HG03558 (cell line): Measurements from ENCODE around the gene GART.

Source experiments
- ATAC-seq: cut with Tn5 transposase; IDR thresholded peaks from one replicate; pipeline ENCODE4 v1.9.1; 2021; ENCODE audit warnings: moderate number of reproducible peaks; ENCODE audit not compliant: unreplicated experiment; ENCODE audit errors: extremely low read depth

Gene GART

DNA sequence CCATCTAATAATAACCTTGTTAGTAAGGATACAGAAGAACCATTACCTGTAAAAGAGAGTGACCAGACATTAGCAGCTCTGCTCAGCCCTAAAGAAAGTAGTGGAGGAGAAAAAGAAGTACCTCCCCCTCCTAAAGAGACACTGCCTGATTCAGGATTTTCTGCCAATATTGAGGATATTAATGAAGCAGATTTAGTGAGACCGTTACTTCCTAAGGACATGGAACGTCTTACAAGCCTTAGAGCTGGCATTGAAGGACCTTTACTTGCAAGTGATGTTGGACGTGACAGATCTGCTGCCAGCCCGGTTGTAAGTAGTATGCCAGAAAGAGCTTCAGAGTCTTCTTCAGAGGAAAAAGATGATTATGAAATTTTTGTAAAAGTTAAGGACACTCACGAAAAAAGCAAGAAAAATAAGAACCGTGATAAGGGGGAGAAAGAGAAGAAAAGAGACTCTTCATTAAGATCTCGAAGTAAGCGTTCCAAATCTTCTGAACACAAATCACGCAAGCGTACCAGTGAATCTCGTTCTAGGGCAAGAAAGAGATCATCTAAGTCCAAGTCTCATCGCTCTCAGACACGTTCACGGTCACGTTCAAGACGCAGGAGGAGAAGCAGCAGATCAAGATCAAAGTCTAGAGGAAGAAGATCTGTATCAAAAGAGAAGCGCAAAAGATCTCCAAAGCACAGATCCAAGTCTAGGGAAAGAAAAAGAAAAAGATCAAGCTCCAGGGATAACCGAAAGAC lies 12.5 kb upstream of the GART start:
- no peak for ATAC-seq

DNA sequence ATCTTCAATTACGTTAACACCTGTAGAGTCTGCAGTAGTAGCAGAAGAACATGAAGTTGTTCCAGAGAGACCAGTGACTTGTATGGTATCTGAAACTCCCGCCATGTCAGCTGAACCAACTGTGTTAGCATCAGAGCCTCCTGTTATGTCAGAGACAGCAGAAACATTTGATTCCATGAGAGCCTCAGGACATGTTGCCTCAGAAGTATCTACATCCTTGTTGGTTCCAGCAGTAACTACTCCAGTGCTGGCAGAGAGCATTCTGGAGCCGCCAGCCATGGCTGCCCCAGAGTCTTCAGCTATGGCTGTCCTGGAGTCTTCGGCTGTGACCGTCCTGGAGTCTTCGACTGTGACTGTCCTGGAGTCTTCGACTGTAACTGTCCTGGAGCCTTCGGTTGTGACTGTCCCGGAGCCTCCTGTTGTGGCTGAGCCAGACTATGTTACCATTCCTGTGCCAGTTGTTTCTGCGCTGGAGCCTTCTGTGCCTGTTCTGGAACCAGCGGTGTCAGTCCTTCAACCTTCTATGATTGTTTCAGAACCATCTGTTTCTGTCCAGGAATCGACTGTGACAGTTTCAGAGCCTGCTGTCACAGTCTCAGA lies 11.2 kb upstream of the GART start:
- no peak for ATAC-seq

DNA sequence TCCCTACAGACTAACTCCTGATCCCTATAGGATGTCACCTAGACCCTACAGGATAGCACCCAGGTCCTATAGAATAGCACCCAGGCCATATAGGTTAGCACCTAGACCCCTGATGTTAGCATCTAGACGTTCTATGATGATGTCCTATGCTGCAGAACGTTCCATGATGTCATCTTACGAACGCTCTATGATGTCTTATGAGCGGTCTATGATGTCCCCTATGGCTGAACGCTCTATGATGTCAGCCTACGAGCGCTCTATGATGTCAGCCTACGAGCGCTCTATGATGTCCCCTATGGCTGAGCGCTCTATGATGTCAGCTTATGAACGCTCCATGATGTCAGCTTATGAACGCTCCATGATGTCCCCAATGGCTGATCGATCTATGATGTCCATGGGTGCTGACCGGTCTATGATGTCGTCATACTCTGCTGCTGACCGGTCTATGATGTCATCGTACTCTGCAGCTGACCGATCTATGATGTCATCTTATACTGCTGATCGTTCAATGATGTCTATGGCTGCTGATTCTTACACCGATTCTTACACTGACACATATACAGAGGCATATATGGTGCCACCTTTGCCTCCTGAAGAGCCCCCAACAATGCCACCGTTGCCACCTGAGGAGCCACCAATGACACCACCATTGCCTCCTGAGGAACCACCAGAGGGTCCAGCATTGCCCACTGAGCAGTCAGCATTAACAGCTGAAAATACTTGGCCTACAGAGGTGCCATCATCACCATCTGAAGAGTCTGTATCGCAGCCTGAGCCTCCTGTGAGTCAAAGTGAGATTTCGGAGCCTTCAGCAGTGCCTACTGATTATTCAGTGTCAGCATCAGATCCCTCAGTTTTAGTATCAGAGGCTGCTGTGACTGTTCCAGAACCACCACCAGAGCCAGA lies 10.4 kb upstream of the GART start:
- ATAC-seq: no peak

DNA sequence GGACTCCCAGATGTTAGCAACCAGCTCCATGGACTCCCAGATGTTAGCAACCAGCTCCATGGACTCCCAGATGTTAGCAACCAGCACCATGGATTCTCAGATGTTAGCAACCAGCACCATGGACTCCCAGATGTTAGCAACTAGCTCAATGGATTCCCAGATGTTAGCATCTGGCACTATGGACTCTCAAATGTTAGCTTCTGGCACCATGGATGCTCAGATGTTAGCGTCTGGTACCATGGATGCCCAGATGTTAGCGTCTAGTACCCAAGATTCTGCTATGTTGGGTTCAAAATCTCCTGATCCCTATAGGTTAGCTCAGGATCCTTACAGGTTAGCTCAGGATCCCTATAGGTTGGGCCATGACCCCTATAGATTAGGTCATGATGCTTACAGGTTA lies 9.7 kb upstream of the GART start:
- ATAC-seq: no peak

DNA sequence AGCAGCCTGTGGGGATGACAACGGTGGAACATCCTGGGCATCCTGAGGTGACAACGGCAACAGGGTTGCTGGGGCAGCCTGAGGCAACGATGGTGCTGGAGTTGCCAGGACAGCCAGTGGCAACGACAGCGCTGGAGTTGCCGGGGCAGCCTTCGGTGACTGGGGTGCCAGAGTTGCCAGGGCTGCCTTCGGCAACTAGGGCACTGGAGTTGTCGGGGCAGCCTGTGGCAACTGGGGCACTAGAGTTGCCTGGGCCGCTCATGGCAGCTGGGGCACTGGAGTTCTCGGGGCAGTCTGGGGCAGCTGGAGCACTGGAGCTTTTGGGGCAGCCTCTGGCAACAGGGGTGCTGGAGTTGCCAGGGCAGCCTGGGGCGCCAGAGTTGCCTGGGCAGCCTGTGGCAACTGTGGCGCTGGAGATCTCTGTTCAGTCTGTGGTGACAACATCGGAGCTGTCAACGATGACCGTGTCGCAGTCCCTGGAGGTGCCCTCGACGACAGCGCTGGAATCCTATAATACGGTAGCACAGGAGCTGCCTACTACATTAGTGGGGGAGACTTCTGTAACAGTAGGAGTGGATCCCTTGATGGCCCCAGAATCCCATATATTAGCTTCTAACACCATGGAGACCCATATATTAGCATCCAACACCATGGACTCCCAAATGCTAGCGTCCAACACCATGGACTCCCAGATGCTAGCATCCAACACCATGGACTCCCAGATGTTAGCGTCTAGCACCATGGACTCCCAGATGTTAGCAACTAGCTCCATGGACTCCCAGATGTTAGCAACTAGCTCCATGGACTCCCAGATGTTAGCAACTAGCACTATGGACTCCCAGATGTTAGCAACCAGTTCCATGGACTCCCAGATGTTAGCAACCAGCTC lies 9.1 kb upstream of the GART start:
- ATAC-seq: no peak

DNA sequence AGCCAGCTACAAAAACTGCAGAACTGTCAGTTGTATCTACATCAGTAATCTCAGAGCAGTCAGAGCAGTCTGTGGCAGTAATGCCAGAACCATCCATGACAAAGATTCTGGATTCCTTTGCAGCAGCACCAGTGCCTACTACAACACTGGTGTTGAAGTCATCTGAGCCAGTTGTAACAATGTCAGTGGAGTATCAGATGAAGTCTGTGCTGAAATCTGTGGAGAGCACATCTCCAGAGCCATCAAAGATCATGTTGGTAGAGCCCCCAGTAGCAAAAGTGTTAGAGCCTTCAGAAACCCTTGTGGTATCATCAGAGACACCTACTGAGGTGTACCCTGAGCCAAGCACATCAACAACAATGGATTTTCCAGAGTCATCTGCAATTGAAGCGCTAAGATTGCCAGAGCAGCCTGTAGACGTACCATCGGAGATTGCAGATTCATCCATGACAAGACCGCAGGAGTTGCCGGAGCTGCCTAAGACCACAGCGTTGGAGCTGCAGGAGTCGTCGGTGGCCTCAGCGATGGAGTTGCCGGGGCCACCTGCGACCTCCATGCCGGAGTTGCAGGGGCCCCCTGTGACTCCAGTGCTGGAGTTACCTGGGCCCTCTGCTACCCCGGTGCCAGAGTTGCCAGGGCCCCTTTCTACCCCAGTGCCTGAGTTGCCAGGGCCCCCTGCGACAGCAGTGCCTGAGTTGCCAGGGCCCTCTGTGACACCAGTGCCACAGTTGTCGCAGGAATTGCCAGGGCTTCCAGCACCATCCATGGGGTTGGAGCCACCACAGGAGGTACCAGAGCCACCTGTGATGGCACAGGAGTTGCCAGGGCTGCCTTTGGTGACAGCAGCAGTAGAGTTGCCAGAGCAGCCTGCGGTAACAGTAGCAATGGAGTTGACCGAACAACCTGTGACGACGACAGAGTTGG lies 8.2 kb upstream of the GART start:
- no peak for ATAC-seq

DNA sequence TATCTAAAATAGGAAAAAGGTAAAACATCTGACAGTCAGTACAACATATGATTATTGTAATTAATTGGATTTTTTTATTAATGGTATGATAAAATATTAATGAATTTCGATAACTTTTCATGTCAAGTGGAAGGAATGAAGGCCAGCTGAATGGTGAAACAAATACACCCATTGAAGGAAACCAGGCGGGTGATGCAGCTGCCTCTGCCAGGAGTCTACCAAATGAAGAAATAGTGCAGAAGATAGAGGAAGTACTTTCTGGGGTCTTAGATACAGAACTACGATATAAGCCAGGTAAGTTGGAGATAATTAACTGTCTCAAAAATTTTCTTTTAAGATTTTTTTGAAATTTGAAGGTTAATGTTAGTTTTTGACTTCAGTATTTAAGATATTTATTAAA lies 4.2 kb upstream of the GART start:
- no peak for ATAC-seq

DNA sequence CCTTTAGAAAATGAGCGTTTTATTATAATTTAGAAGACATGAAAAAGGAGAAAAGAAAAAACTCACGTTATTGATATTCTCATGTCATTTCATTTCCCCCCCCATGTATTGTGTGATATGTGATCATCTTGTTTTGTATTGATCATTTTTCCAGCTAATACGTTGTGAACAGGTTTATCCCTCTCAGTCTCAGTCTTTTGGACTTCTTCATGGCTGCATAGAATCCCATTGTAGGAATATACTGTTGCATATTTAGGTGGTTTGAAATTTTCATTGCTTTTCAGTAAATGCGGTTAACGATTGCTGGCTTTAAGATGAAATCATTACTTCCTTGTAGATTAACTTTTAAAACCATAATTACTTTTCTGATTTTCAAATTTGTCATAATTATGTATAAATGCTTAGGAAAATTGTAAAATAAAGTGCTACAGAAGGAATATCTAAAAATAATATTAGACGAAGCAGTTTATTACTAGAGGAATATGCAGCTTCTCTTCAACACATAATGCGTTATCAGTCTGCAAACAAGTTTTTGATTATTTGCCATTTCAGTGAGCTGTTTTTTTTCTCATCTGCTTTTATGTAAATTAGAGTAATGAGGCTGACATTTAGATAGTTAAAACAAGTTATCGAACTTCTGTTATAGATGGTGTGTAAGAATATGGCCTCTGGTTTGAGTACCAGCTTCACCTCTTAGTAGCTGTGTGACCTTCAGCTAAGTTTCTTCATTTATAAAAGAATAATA lies 2.7 kb upstream of the GART start:
- ATAC-seq: no peak

DNA sequence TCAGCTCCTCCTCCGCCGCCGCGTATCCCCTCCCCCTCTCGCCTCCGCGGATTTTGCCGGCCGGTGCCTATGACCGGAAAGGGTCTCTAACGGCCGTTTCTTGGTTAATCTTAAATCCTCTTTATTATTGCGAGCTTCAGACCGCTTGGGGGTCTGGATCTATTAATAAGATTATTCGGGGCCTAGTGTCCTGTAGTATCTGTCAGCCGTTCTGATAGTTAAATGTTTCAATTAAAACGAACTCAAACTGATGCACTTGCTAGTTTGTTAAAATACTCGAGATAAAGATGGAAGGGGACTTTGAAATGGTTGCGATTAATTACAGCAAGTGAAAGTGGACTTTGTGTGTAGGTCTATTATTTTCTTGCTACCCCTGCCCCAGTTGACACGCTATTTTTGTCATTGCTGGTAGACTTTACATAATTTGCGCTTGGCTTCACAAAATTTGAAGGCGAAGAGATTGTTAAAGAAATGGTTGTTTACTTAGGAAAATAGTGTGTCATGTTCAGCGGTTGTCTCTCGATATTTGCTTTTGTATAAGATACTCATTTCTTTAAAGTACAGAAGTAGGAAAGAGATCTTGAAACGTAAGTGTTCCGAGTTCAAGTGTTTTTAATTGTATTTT lies 1.7 kb upstream of the GART start:
- ATAC-seq: no peak

DNA sequence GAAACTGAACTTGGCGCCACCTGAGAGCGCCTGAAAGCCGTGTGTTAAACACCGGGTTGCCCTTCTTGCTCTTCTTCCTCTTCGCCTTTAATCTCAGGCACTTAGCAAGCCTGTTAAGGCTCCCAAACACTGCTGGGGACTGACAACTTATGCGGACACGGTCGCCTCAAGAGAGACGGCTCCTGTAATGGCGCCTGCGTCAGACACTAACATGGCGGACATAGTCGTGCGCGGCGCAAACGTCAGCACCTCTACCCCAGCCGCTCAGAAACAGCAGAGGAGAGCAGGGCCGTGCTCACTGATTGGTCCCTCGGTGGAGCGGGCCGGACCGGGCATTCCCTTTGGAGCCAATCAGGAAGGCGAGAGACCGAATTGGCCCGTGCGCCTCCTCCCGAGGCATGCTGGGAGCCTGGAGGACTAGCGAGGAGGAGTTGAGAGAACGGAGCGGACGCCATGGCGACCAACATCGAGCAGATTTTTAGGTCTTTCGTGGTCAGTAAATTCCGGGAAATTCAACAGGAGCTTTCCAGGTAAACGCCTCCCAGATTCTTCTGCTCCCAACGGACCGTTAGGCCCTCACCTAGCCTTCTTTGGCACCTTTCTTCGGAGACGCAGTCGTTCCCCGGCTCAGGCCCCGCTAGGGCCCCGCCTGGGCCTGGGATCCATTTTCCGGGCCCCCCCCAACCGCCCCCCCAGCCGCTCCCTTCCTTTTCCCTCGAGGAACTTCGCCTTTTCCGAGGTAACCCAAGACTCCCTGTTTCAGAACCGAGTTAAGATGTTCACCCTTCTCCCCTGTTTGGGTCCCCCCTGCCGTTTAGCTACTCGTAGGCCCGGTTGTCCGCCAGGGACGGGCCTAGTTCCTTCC lies 955 bp upstream of the GART start, which contains the start of gene SON:
Gene SON, plus strand, starts transcription at position 399 of the 865 bp plus-strand sequence. Its CDS starts 55 bp downstream, at position 454.
- ATAC-seq: peak; percentile 75

DNA sequence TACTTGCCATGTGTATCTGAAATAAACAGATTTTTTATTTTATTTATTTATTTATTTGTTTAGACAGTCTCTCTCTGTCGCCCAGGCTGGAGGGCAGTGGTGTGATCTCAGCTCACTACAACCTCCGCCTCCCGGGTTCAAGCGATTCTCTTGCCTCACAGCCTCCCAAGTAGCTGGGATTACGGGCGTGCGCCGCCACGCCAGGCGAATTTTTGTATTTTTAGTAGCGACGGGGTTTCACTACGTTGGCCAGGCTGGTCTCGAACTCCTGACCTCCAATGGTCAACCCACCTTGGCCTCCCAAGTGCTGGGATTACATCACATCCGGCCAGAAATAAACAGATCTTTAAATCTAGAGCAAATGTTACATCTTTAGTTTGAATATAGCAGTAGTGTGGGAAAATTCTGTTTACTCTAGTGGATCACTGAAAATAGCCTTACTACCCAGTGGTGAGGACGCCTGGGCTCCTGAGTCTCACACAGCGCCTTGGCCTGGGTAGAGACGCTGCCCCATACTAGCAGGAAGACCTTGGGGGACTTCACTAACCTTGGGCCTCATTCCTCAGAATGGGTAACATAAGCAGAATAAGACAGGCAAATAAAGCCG lies 709 bp downstream of the GART start:
- no peak for ATAC-seq

DNA sequence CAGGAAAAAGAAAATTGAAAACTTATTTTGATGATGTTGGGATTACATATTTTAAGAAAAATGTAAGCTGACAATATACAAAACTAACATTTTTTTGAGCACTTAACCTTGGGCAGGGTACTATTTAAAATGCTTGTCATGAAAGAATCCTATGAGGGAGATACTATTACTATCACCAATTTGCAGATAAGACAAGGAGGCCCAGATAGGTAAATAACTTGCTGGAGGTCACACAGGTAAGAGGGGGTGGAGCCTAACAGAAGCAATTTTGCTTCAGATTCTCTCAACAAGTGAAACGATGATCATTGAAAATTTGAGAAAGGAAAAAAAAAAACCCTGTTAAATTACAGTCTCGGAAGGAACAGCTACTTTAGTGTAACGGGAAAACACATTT lies 1.2 kb downstream of the GART start:
- no peak for ATAC-seq

DNA sequence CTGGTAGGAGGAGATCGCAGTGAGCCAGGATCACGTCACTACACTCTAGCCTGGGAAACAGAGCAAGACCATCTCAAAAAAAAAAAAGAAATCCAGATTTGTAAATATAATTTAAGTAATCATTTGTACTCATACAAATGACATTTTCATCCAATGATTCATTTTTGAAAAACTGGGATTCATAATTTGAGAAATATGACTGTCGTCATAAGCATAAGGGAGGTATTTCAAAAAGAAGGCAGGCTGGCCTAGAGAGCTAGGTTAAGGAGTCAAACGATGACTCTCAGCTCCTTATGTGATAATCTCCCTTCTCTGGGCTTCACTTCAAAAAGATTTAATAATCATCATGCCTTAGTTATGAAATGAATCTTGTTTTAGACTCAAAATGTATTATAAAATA lies 2.3 kb downstream of the GART start:
- no peak for ATAC-seq

DNA sequence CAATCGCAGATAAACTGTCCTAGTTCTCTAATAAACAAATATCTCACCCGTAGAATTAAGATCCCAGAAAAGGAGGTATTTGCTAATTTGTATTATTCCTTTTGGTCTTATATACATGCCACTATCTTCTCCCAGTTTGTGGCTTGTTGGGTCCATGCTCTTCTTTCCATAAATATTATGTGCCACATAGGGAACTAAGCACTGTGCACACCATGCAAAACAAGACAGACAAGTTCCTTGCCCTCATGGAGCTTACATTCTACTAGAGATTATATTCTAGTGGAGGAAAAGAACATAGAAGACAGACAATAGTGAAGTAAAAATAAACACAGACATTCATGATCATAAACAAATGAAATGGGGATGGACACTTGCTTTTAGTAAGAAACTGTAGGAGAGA lies 4.7 kb downstream of the GART start:
- ATAC-seq: no peak

DNA sequence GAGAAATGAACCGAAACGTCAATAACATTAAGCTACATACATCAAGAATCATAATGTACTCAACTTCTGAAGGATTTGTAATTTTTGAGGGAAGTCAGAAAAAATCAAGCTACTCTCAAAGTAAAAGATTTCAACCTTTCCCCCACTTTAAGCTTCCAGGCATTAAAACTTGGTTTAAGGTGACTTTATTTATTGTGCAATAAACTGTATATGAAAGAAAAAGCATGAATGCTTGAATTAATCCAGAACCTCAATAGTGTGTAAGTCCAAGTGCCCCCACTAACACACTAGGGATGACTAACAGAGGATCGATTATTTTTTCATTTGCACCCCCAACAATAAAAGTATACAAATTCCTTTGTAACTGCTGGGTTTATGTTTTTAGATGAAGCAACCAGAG lies 10.9 kb downstream of the GART start:
- no peak for ATAC-seq

DNA sequence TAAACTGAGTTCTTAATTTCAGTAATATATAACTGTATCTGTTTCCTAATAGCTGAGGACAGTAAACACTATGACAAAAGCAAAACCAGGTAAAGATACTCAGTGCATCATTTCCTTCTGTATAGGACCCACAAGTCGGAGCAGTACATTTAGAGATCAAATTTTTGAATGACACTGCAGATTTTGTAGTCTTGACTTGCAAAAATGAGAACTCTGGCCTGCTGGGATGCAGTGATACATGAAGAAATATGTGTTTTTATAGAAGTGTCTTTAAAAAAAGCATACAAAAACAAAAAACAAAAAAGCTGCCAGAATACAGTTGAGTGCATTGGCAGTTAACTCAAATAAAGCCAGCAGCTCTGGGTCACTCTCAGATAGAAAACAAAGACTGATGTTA lies 19.0 kb downstream of the GART start:
- no peak for ATAC-seq
